ACC112 (cell line): ENCODE results near the gene ZNF827.

Experiments
- H2AFZ ChIP-seq: fragments of 200-600 bp; sonication (generic); one replicate; pipeline ENCODE4 v1.6.0; 2017; ENCODE audit warnings: antibody characterized with exemption, low read length; ENCODE audit not compliant: unreplicated experiment
- H3K27ac ChIP-seq: fragments of 200-600 bp; sonication (generic); 2 replicates; pipeline ENCODE4 v1.5.1; 2014; ENCODE audit warnings: low read depth, mild to moderate bottlenecking, antibody characterized with exemption, low read length, moderate library complexity
- H3K27me3 ChIP-seq: fragments of 200-600 bp; sonication (generic); 2 replicates; pipeline ENCODE4 v1.6.1; 2014; ENCODE audit warnings: mild to moderate bottlenecking, antibody characterized with exemption, low read length, moderate library complexity, mixed read lengths; ENCODE audit not compliant: insufficient read depth
- H3K36me3 ChIP-seq: fragments of 200-600 bp; sonication (generic); 2 replicates; pipeline ENCODE4 v1.6.1; 2016; ENCODE audit warnings: mild to moderate bottlenecking, antibody characterized with exemption, low read length, moderate library complexity, mixed read lengths; ENCODE audit not compliant: insufficient read depth
- H3K4me1 ChIP-seq: fragments of 200-600 bp; sonication (generic); one replicate; pipeline ENCODE4 v1.6.1; 2016; ENCODE audit warnings: low read length, mixed read lengths; ENCODE audit not compliant: insufficient read depth, unreplicated experiment, control insufficient read depth
- H3K4me3 ChIP-seq: fragments of 200-600 bp; sonication (generic); 2 replicates; pipeline ENCODE4 v1.5.1; 2014; ENCODE audit warnings: mild to moderate bottlenecking, low read depth, low read length
- H3K79me2 ChIP-seq: fragments of 200-600 bp; sonication (generic); one replicate; pipeline ENCODE4 v1.6.0; 2016; ENCODE audit warnings: low read length; ENCODE audit not compliant: control insufficient read depth, unreplicated experiment, insufficient read depth

ZNF827 gene

GRCh38 chr4:145781351-145781750 lies 157.3 kb downstream of the ZNF827 start:
- Histone ChIP-seq H3K4me1 (peaks cover 14% of the 10 kb centered on the region), H3K79me2 (no peaks in the 10 kb centered on the region), H3K27me3 (no peaks in the 10 kb centered on the region), H3K36me3 (0 out of 2 replicates have a peak, but pooled peaks cover 3% of the 10 kb centered on the region), H2AFZ (no peak overlapping the region), H3K27ac (no peak overlapping the region), H3K4me3 (no peak overlapping the region)

GRCh38 chr4:145779319-145779801 lies 159.3 kb downstream of the ZNF827 start:
- Histone ChIP-seq H3K27ac (no peak overlapping the region), H3K4me1 (peaks cover 14% of the 10 kb centered on the region), H3K79me2 (no peaks in the 10 kb centered on the region), H3K36me3 (0 out of 2 replicates have a peak, but pooled peaks cover 3% of the 10 kb centered on the region), H3K4me3 (no peak overlapping the region), H2AFZ (no peak overlapping the region), H3K27me3 (no peaks in the 10 kb centered on the region)

- no peaks in the 10 kb centered on the region for H3K36me3 ChIP-seq
- H3K79me2 ChIP-seq: no peaks in the 10 kb centered on the region
- no peak overlapping the region for H2AFZ ChIP-seq
- H3K4me3 ChIP-seq: no peak overlapping the region
- H3K27me3 ChIP-seq: no peaks in the 10 kb centered on the region
- H3K27ac ChIP-seq: no peak overlapping the region
- H3K4me1 ChIP-seq: no peaks in the 10 kb centered on the region
Measured at GRCh38 chr4:145776208-145776607, 162.4 kb downstream of the ZNF827 start.

GRCh38 chr4:145775406-145775805 lies 163.2 kb downstream of the ZNF827 start:
- no peaks in the 10 kb centered on the region for H3K36me3 ChIP-seq

GRCh38 chr4:145774473-145774872 lies 164.2 kb downstream of the ZNF827 start:
- H3K4me3 ChIP-seq: no peak overlapping the region
- no peaks in the 10 kb centered on the region for H3K79me2 ChIP-seq
- H3K4me1 ChIP-seq: no peaks in the 10 kb centered on the region
- no peaks in the 10 kb centered on the region for H3K36me3 ChIP-seq
- H3K27ac ChIP-seq: no peak overlapping the region
- H2AFZ ChIP-seq: no peak overlapping the region
- no peaks in the 10 kb centered on the region for H3K27me3 ChIP-seq

More at GRCh38 chr4:145775406-145775805, 163.2 kb downstream of the ZNF827 start:
- H3K27me3 ChIP-seq: no peaks in the 10 kb centered on the region
- no peaks in the 10 kb centered on the region for H3K79me2 ChIP-seq
- H3K4me1 ChIP-seq: no peaks in the 10 kb centered on the region
- H3K4me3 ChIP-seq: no peak overlapping the region
- H2AFZ ChIP-seq: no peak overlapping the region
- H3K27ac ChIP-seq: no peak overlapping the region

- Histone ChIP-seq H3K4me3 (no peak overlapping the region), H3K4me1 (no peaks in the 10 kb centered on the region), H3K36me3 (no peaks in the 10 kb centered on the region), H3K27ac (no peak overlapping the region), H2AFZ (no peak overlapping the region), H3K79me2 (no peaks in the 10 kb centered on the region), H3K27me3 (no peaks in the 10 kb centered on the region)
Measured at GRCh38 chr4:145773581-145774234, 164.9 kb downstream of the ZNF827 start.

GRCh38 chr4:145772347-145772746 lies 166.3 kb downstream of the ZNF827 start:
- Histone ChIP-seq H3K27ac (no peak overlapping the region), H3K36me3 (no peaks in the 10 kb centered on the region), H3K4me1 (no peaks in the 10 kb centered on the region), H2AFZ (no peak overlapping the region), H3K4me3 (no peak overlapping the region), H3K27me3 (no peaks in the 10 kb centered on the region), H3K79me2 (no peaks in the 10 kb centered on the region)

- Histone ChIP-seq H3K79me2 (no peaks in the 10 kb centered on the region), H3K4me3 (no peak overlapping the region), H3K27me3 (no peaks in the 10 kb centered on the region), H3K4me1 (no peaks in the 10 kb centered on the region), H2AFZ (no peak overlapping the region), H3K36me3 (no peaks in the 10 kb centered on the region), H3K27ac (no peak overlapping the region)
Measured at GRCh38 chr4:145770124-145770523, 168.5 kb downstream of the ZNF827 start.

- Histone ChIP-seq H3K27ac (no peak overlapping the region), H3K36me3 (no peaks in the 10 kb centered on the region), H3K4me3 (no peak overlapping the region), H3K27me3 (no peaks in the 10 kb centered on the region), H2AFZ (no peak overlapping the region), H3K4me1 (no peaks in the 10 kb centered on the region), H3K79me2 (no peaks in the 10 kb centered on the region)
Measured at GRCh38 chr4:145769450-145770037, 169.1 kb downstream of the ZNF827 start.

- Histone ChIP-seq H3K27me3 (no peaks in the 10 kb centered on the region), H3K4me1 (no peaks in the 10 kb centered on the region), H3K4me3 (no peak overlapping the region), H2AFZ (no peak overlapping the region), H3K27ac (no peak overlapping the region), H3K79me2 (no peaks in the 10 kb centered on the region), H3K36me3 (no peaks in the 10 kb centered on the region)
Measured at GRCh38 chr4:145766273-145766672, 172.3 kb downstream of the ZNF827 start.

- no peaks in the 10 kb centered on the region for H3K4me1 ChIP-seq
- no peaks in the 10 kb centered on the region for H3K36me3 ChIP-seq
- no peak overlapping the region for H3K27ac ChIP-seq
- no peaks in the 10 kb centered on the region for H3K27me3 ChIP-seq
- H3K79me2 ChIP-seq: no peaks in the 10 kb centered on the region
- H2AFZ ChIP-seq: no peak overlapping the region
- no peak overlapping the region for H3K4me3 ChIP-seq
Measured at GRCh38 chr4:145763399-145763798, 175.2 kb downstream of the ZNF827 start.
